ENCODE measurements around the gene LTO1.
"Not testable (repeated sequence)": the region's sequence is repeated elsewhere in the genome, so short reads cannot be mapped to it uniquely, and the experiment has no call there.

The LTO1 gene

GRCh38 chr11:69700278-69701140 is 25.4 kb upstream of the LTO1 start:
- DNase-seq (ENCODE audit: low read depth in 2 of 2): peak; percentile 70 to 75
- H3K4me3 ChIP-seq (replicated peaks in 1 of 2; ENCODE audit: low read depth in 2 of 2, low read length in 2 of 2): no peak overlapping the region

GRCh38 chr11:69699213-69699612 is 24.1 kb upstream of the LTO1 start:
- TF ChIP-seq, protein P1, sequence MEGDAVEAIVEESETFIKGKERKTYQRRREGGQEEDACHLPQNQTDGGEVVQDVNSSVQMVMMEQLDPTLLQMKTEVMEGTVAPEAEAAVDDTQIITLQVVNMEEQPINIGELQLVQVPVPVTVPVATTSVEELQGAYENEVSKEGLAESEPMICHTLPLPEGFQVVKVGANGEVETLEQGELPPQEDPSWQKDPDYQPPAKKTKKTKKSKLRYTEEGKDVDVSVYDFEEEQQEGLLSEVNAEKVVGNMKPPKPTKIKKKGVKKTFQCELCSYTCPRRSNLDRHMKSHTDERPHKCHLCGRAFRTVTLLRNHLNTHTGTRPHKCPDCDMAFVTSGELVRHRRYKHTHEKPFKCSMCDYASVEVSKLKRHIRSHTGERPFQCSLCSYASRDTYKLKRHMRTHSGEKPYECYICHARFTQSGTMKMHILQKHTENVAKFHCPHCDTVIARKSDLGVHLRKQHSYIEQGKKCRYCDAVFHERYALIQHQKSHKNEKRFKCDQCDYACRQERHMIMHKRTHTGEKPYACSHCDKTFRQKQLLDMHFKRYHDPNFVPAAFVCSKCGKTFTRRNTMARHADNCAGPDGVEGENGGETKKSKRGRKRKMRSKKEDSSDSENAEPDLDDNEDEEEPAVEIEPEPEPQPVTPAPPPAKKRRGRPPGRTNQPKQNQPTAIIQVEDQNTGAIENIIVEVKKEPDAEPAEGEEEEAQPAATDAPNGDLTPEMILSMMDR (IDR thresholded peaks at IDR 0.05; ENCODE audit: low read depth, low read length): no peak
- no peak overlapping the region for H3K4me3 ChIP-seq (replicated peaks in 1 of 2; ENCODE audit: low read depth in 2 of 2, low read length in 2 of 2)
- peak; percentile 18 to 32 for DNase-seq (ENCODE audit: low read depth in 2 of 2)

More at GRCh38 chr11:69700278-69701140, 25.4 kb upstream of the LTO1 start:
- TF ChIP-seq, protein P1 (IDR thresholded peaks at IDR 0.05; ENCODE audit: low read depth, low read length): no peak

DNA sequence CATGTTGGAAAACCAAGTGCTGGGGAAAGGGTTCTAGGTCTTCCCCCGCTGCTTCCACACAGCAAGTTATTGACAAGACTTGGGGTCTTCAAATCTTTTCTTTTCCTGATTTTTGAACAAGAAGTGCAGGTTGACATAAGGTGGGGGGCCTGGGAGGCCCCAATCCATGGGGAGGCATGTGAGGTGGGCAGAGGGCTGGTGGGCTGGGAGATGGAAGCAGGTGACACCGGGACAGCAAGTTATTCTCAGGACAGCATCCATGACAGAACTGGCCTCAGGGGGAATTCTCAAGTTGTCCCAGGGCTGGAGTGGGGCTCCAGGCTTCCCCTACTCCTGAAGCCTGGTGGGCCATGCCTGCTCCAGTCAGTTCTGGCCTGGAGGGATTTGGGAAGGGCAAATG is 23.2 kb upstream of the LTO1 start:
- TF ChIP-seq, protein P1 (IDR thresholded peaks at IDR 0.05; ENCODE audit: low read depth, low read length): no peak
- no peak for DNase-seq (ENCODE audit: low read depth in 2 of 2)
- no peak overlapping the region for H3K4me3 ChIP-seq (replicated peaks in 1 of 2; ENCODE audit: low read depth in 2 of 2, low read length in 2 of 2)

GRCh38 chr11:69697861-69698260 is 22.7 kb upstream of the LTO1 start:
- H3K4me3 ChIP-seq (replicated peaks in 1 of 2; ENCODE audit: low read depth in 2 of 2, low read length in 2 of 2): no peak overlapping the region
- TF ChIP-seq, protein P1 (IDR thresholded peaks at IDR 0.05; ENCODE audit: low read depth, low read length): no peak
- no peak for DNase-seq (ENCODE audit: low read depth in 2 of 2)

DNA sequence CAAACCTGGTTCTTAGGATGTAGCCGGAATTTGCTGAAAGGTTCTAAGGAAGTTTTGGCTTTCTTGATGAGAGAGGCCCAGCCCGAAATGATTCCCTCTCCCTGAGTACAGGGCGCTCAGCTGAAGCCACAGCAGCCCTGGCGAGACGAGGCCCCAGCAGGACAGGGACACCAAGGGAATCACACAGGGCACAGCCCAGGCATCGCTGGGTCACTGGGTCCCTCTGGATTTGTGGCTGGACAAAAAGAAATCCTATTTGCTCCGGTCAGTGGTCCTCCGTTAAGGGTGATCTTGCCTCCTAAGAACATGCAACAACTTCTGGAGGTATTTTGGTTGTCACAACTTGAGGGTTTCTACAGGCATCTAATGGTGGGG is 22.3 kb upstream of the LTO1 start:
- TF ChIP-seq, protein P1 (IDR thresholded peaks at IDR 0.05; ENCODE audit: low read depth, low read length): no peak
- DNase-seq (ENCODE audit: low read depth in 2 of 2): no peak
- H3K4me3 ChIP-seq (replicated peaks in 1 of 2; ENCODE audit: low read depth in 2 of 2, low read length in 2 of 2): no peak overlapping the region

- DNase-seq (ENCODE audit: low read depth in 2 of 2): no peak
- H3K4me3 ChIP-seq (replicated peaks in 1 of 2; ENCODE audit: low read depth in 2 of 2, low read length in 2 of 2): no peak overlapping the region
- TF ChIP-seq, protein P1 (IDR thresholded peaks at IDR 0.05; ENCODE audit: low read depth, low read length): no peak
Observed at GRCh38 chr11:69696749-69697468, 21.8 kb upstream of the LTO1 start.

- not testable (repeated sequence) for DNase-seq (ENCODE audit: low read depth in 2 of 2); H3K4me3 ChIP-seq (replicated peaks in 1 of 2; ENCODE audit: low read depth in 2 of 2, low read length in 2 of 2)
Observed at GRCh38 chr11:69695995-69696394, 20.8 kb upstream of the LTO1 start.
